AG04449 (cell line): ENCODE results near the gene SOX13.

Source experiments
- CTCF ChIA-PET: fragments of 350-600 bp; formaldehyde crosslinking; extraction: SDS; loops from one replicate; lab custom pipeline; 2021; ENCODE audit warnings: antibody characterized with exemption; lab: Yijun Ruan, JAX
- POLR2A ChIA-PET: fragments of 400-600, 350-600 bp; formaldehyde crosslinking; extraction: SDS; loops from one replicate; lab custom pipeline; 2020; ENCODE audit warnings: antibody characterized with exemption, inconsistent platforms; lab: Yijun Ruan, JAX
- DNase-seq: peaks from one replicate; pipeline ENCODE4 v3.0.0-alpha.2; 2010; ENCODE audit warnings: low read depth, low spot score
- H3K4me3 ChIP-seq: 2 replicates; pipeline ENCODE4 v1.5.1; 2011; ENCODE audit warnings: low read depth, mild to moderate bottlenecking, control low read depth, low read length
- CTCF ChIP-seq: IDR thresholded peaks from one replicate; pipeline ENCODE4 v1.5.1; 2011; ENCODE audit warnings: mild to moderate bottlenecking, moderate library complexity, low read length, control low read depth, inconsistent platforms; ENCODE audit not compliant: insufficient read depth; ENCODE audit errors: missing control alignments

SOX13 gene

GRCh38 chr1:204130178-204130577, 57.3 kb downstream of the SOX13 start:
- ChIA-PET CTCF (interaction anchor here (0.8 to 26.8 kb wide), 19 partner anchors 8 to 554 kb away, joined by 3 to 1069 read pairs (median 11); partner anchors contain the start of genes GOLT1A and SNRPE), POLR2A (interaction anchor here (4.1 kb wide), 1 partner anchor 258 kb away, joined by 27 read pairs; no protein-coding TSS in a partner anchor)
- no peak for TF ChIP-seq CTCF

GRCh38 chr1:204130981-204131892, 58.3 kb downstream of the SOX13 start:
- DNase-seq = peak; percentile 37
- CTCF ChIA-PET = interaction anchor here (0.6 to 26.8 kb wide), 11 partner anchors 9 to 555 kb away, joined by 3 to 1069 read pairs (median 12); partner anchors contain the start of genes GOLT1A and SNRPE
- no peak overlapping the region for H3K4me3 ChIP-seq
- no peak for TF ChIP-seq CTCF
- POLR2A ChIA-PET = interaction anchor here (4.1 kb wide), 1 partner anchor 259 kb away, joined by 27 read pairs; no protein-coding TSS in a partner anchor

More at GRCh38 chr1:204130178-204130577, 57.3 kb downstream of the SOX13 start:
- no peak for DNase-seq
- H3K4me3 ChIP-seq = no peak overlapping the region

- ChIA-PET CTCF (interaction anchor here (0.6 to 26.8 kb wide), 6 partner anchors 10 to 267 kb away, joined by 3 to 1069 read pairs (median 16); partner anchors contain the start of genes GOLT1A and SNRPE), POLR2A (no interaction called here)
- H3K4me3 ChIP-seq = no peak overlapping the region
- no peak for DNase-seq
- no peak for TF ChIP-seq CTCF
Measured at GRCh38 chr1:204131978-204132377, 59.1 kb downstream of the SOX13 start.

- ChIA-PET CTCF (interaction anchor here (1.4 to 26.8 kb wide), 3 partner anchors 73 to 268 kb away, joined by 4 to 1069 read pairs (median 32); partner anchors contain the start of gene SNRPE), POLR2A (no interaction called here)
- TF ChIP-seq CTCF = no peak
- H3K4me3 ChIP-seq = no peak overlapping the region
- no peak for DNase-seq
Measured at GRCh38 chr1:204132718-204133117, 59.8 kb downstream of the SOX13 start.

GRCh38 chr1:204134103-204134502, 61.2 kb downstream of the SOX13 start:
- CTCF ChIA-PET = interaction anchor here (26.8 kb wide), 1 partner anchor 269 kb away, joined by 1069 read pairs; the partner anchor contains the start of gene SNRPE
- POLR2A ChIA-PET = interaction anchor here (0.5 kb wide), 1 partner anchor 16 kb away, joined by 3 read pairs; no protein-coding TSS in a partner anchor
- no peak for TF ChIP-seq CTCF
- no peak for DNase-seq
- no peak overlapping the region for H3K4me3 ChIP-seq
